Kidney (tissue), 22 donors: ENCODE results near the gene SLC35F1. TPM values are rescaled to one million over a fixed set of nuclear protein-coding genes. Genes with fewer than 3 reads are reported as not detected.
"Not testable (repeated sequence)": the region's sequence is repeated elsewhere in the genome, so short reads cannot be mapped to it uniquely, and the experiment has no call there.

Source experiments
- DNase-seq, 5 donors: peaks; one replicate each; pipeline ENCODE4 v3.0.0-alpha.2; 2013 to 2020
- FAIRE-seq: peaks from 2 replicates; lab custom pipeline; 2012; peaks lifted over from hg19 to GRCh38; lab: Jason Lieb, UNC
- H3K27ac ChIP-seq, 2 donors: one replicate each; pipeline ENCODE4 v1.7.0; 2013; ENCODE audit warnings: low read depth in 2 of 2, low read length in 2 of 2, inconsistent platforms in 1 of 2
- H3K27me3 ChIP-seq: one replicate; pipeline ENCODE4 v1.7.1; 2013; ENCODE audit warnings: low read length, inconsistent platforms; ENCODE audit not compliant: control insufficient read depth, insufficient read depth
- H3K36me3 ChIP-seq, 3 donors: one replicate each; pipeline versions ENCODE4 v1.7.0 to v1.7.1; 2013; ENCODE audit warnings: low read length in 3 of 3, control low read depth in 1 of 3, inconsistent platforms in 1 of 3; ENCODE audit not compliant: insufficient read depth in 3 of 3, control insufficient read depth in 2 of 3
- H3K4me1 ChIP-seq, 3 donors: one replicate each; pipeline versions ENCODE4 v1.7.0 to v1.7.1; 2013; ENCODE audit warnings: low read length in 3 of 3, inconsistent platforms in 1 of 3, low read depth in 1 of 3; ENCODE audit not compliant: control insufficient read depth in 2 of 3, insufficient read depth in 2 of 3
- H3K4me3 ChIP-seq, 3 donors: one replicate each; pipeline versions ENCODE4 v1.7.0 to v1.8.1; 2013; ENCODE audit warnings: low read length in 3 of 3, control low read depth in 1 of 3, inconsistent platforms in 1 of 3
- H3K9ac ChIP-seq, 3 donors: one replicate each; pipeline versions ENCODE4 v1.7.0 to v1.7.1; 2013; ENCODE audit warnings: low read length in 3 of 3, control low read depth in 1 of 3, inconsistent platforms in 1 of 3
- H3K9me3 ChIP-seq, 3 donors: one replicate each; pipeline versions ENCODE4 v1.7.0 to v1.7.1; 2013; ENCODE audit warnings: low read length in 3 of 3, control low read depth in 1 of 3, inconsistent platforms in 1 of 3; ENCODE audit not compliant: control insufficient read depth in 2 of 3, insufficient read depth in 1 of 3
- CTCF ChIP-seq: IDR thresholded peaks from 3 replicates; pipeline ENCODE4 v1.5.1; 2012; ENCODE audit warnings: mild to moderate bottlenecking, moderate library complexity, borderline replicate concordance; ENCODE audit not compliant: insufficient read depth; ENCODE audit errors: extremely low read depth
- intact Hi-C: fragments of 100-400 bp; cut with DNase I; formaldehyde crosslinking; loops from one replicate; pipeline ENCODE4 v1.11.1; 2022
- long read RNA-seq, 10 donors: library from polyadenylated mRNA in 1 of 10; unstranded in 1 of 10; transcript quantifications; one replicate each; pipeline ENCODE4 v2.0.0 and lab custom pipeline, GENCODE V29; 2021 to 2026
- polyA plus RNA-seq: library from polyadenylated mRNA; stranded (reverse); fragments of 350-450 nt; fragmentation: Illumina TruSeq; extraction: RNeasy Lipid Tissue Mini Kit (QIAGEN cat#74804); gene quantifications from one replicate; pipeline ENCODE4 v1.2.3, GENCODE V29; 2014; ENCODE audit warnings: low read depth, low replicate concordance; ENCODE audit not compliant: insufficient read depth
- total RNA-seq: library from RNA; stranded (reverse); fragmentation: NEBNext Ultra II Directional; extraction: Animal tissue kit (Norgen Biotek cat#: 25700); gene quantifications from one replicate; pipeline ENCODE4 v1.2.1, GENCODE V29; 2021
- donor health status: control.
- donor health status: control.
- donor health status: control.
- donor health status: control.
- donor health status: control.
- donor health status: DM: yes; HTN: yes; CAD: no.
- donor health status: Normal renal cell carcinoma (clear cell type).

Gene SLC35F1
- total RNA-seq, result 0.63 TPM
- polyA plus RNA-seq, result 0.28 TPM
- long read RNA-seq, donor 1, full-length matches to known transcripts, result 1 of 1 reads
- long read RNA-seq, donor 1, partial matches to known transcripts, result 0 of 1 reads
- long read RNA-seq, donor 1, other reads (novel, unspliced or antisense), result 0 of 1 reads
- long read RNA-seq, donor 2, result 0 reads
- long read RNA-seq, donor 3, result 0 reads
- long read RNA-seq, donor 4, result 0 reads
- long read RNA-seq, donor 5, result 0 reads
- long read RNA-seq, donor 6, result 0 reads
- long read RNA-seq, donor 7, result 0 reads
- long read RNA-seq, donor 8, result 0 reads
- long read RNA-seq, donor 9, result 0 reads
- long read RNA-seq, donor 10, result 0 reads

DNA sequence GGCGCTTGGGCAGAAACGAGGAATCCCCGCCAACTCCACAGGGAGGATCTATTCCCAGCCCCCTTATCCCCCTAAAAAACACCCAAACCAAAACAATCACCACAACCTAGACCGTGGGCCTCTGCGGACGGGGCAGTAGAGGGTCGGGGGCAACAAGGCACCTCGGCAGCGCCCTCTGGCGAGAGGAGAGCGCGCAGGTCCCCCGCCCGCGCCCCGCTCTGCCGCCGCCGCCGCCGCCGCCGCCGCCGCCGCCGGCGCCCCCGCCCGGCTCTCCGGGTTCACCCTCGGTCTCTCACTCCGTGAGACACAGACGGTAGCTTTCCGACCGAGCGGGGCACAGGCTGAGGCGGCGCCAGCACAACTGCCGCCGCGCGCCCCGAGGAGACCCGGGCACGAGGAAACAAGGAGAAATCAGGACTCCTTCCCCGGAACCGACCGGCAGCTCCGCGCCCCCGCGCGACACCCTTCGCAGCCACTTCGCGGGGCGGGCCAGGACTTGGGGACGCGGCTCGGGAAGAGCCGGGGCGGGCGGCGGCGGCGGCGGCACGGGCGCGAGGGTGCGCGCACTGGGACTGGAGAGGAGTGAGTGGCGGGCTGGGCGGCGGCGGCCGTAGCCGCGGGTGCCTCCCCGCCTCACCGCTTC is at the start of gene SLC35F1:
TSS of gene SLC35F1 (plus strand) at position 307 of the 643 bp plus-strand sequence.
- Histone ChIP-seq H3K4me3 (peak within 1 kb of the TSS; percentile 40 to 56 (median 53)), H3K4me1 (peaks cover 0 to 2% (median 0%) of the 10 kb centered on the region in 3 donors), H3K27me3 (peaks cover 5% of the 10 kb centered on the region), H3K27ac (no peak within 1 kb of the TSS), H3K36me3 (no peaks in the 10 kb centered on the region), H3K9me3 (no peaks in the 10 kb centered on the region), H3K9ac (no peak within 1 kb of the TSS)
- peak in 4 of 5 donors; percentile 70 to 76 (median 74) for DNase-seq
- intact Hi-C loops, result no loop called here
- no peak for FAIRE-seq
- peak; percentile 21 for TF ChIP-seq CTCF

DNA sequence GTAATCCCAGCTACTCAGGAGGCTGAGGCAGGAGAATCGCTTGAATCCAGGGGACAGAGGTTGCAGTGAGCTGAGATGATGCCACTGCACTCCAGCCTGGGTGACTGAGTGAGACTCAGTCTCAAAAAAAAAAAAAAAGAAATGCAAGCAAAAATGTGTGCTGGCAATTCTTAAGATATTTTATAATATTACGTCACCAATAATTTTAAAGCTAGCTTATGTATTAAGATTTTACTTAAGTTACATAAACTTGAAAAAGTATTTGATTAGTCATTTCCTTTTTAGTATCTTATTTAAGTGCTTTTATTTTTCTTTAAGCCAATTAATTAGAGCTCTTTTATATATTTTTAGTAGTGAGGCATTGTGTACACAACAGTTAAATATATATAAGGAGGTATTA is 48.5 kb upstream of the SLC35F1 start:
- H3K27me3 ChIP-seq, intact Hi-C loops, FAIRE-seq: not testable (repeated sequence)

DNA sequence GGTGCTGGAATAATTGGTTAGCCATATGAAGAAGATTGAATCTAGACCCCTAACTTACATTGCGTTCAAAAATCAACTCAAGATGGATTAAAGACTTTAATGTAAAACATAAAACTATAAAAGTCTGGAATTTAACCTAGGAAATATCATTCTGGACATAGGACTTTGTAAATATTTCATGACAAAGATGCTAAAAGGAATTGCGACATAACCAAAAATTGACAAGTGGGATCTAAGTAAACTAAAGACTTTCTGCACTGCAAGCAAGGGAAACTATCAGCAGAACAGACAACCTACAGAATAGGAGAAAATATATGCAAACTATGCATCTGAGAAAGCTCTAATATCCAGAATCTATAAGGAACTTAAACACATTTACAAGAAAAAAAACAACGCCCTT is 45.5 kb upstream of the SLC35F1 start:
- Histone ChIP-seq H3K9ac (no peak overlapping the region), H3K9me3 (no peaks in the 10 kb centered on the region), H3K27me3 (no peaks in the 10 kb centered on the region), H3K27ac (no peak overlapping the region), H3K4me3 (no peak overlapping the region), H3K36me3 (no peaks in the 10 kb centered on the region), H3K4me1 (no peaks in the 10 kb centered on the region)
- intact Hi-C loops, result no loop called here
- DNase-seq (no peak), FAIRE-seq (no peak)
- no peak for TF ChIP-seq CTCF

More for the DNA sequence above, 48.5 kb upstream of the SLC35F1 start:
- H3K36me3 ChIP-seq, H3K27ac ChIP-seq, H3K9ac ChIP-seq, DNase-seq, H3K9me3 ChIP-seq, H3K4me1 ChIP-seq, H3K4me3 ChIP-seq: not testable (repeated sequence)

- Histone ChIP-seq H3K9me3 (no peaks in the 10 kb centered on the region), H3K9ac (no peak overlapping the region), H3K4me3 (no peak overlapping the region), H3K36me3 (no peaks in the 10 kb centered on the region), H3K4me1 (no peaks in the 10 kb centered on the region), H3K27me3 (no peaks in the 10 kb centered on the region), H3K27ac (no peak overlapping the region)
- FAIRE-seq (no peak), DNase-seq (no peak)
- TF ChIP-seq CTCF, result no peak
- intact Hi-C loops, result no loop called here
Observed at GRCh38 chr6:117866561-117866960, 40.5 kb upstream of the SLC35F1 start.
